Left ventricle myocardium inferior (tissue), 1 donor: Measurements from ENCODE around the gene PDILT. TPM values are rescaled to one million over a fixed set of nuclear protein-coding genes. Genes with fewer than 3 reads are reported as not detected.
"Not testable (repeated sequence)": the region's sequence is repeated elsewhere in the genome, so short reads cannot be mapped to it uniquely, and the experiment has no call there.

Source experiments
- DNase-seq: peaks from one replicate; pipeline ENCODE4 v3.0.0-alpha.2; 2020
- H3K27ac ChIP-seq: fragments of 200-600 bp; replicated peaks from 2 replicates; pipeline ENCODE4 v1.8.0; 2021
- H3K27me3 ChIP-seq: fragments of 200-600 bp; 2 replicates; pipeline ENCODE4 v1.8.0; 2021; ENCODE audit warnings: low read depth
- H3K36me3 ChIP-seq: fragments of 200-600 bp; 2 replicates; pipeline ENCODE4 v1.8.0; 2021
- H3K4me1 ChIP-seq: fragments of 200-600 bp; 2 replicates; pipeline ENCODE4 v1.8.0; 2021
- H3K4me3 ChIP-seq: fragments of 200-600 bp; 2 replicates; pipeline ENCODE4 v1.8.0; 2021; ENCODE audit warnings: mild to moderate bottlenecking, moderate library complexity
- H3K9me3 ChIP-seq: fragments of 200-600 bp; replicated peaks from 2 replicates; pipeline ENCODE4 v1.8.0; 2021
- intact Hi-C: fragments of 100-400 bp; cut with micrococcal nuclease; formaldehyde crosslinking; loops from one replicate; pipeline ENCODE4 v1.11.0; 2022
- total RNA-seq: library from RNA; stranded (reverse); fragmentation: NEBNext Ultra II Directional; extraction: Animal tissue kit (Norgen Biotek cat#: 25700); gene quantifications from one replicate; pipeline ENCODE4 v1.2.1, GENCODE V29; 2021
- TF ChIP-seq, protein P1 (sequence below): fragments of 200-600 bp; IDR thresholded peaks from 2 replicates; pipeline ENCODE4 v1.8.0; 2021; ENCODE audit warnings: antibody characterized with exemption, mild to moderate bottlenecking, borderline replicate concordance
- donor health status: DM: no; HTN: yes; CAD: no; lungs with severe emphysema.

PDILT gene
- total RNA-seq, 1 donor from 2014 or later = not detected

DNA sequence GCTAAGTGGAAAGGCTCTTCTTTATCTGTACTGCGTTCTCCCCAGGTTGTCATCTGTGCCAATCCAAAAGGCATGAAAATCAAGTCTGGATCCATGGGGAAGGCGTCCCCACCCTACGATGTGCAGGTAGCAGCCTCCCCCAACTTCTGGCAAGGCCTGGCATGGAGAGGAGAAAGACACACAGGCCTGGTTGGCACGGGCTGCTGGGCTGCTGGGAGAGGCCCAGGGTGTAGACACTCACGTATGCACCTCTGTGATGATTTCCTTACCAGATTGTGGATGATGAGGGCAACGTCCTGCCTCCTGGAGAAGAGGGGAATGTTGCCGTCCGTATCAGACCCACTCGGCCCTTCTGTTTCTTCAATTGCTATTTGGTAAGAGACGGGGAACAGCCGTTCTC lies 26.4 kb upstream of the PDILT start:
- no peaks in the 10 kb centered on the region for H3K9me3 ChIP-seq
- TF ChIP-seq, protein P1, sequence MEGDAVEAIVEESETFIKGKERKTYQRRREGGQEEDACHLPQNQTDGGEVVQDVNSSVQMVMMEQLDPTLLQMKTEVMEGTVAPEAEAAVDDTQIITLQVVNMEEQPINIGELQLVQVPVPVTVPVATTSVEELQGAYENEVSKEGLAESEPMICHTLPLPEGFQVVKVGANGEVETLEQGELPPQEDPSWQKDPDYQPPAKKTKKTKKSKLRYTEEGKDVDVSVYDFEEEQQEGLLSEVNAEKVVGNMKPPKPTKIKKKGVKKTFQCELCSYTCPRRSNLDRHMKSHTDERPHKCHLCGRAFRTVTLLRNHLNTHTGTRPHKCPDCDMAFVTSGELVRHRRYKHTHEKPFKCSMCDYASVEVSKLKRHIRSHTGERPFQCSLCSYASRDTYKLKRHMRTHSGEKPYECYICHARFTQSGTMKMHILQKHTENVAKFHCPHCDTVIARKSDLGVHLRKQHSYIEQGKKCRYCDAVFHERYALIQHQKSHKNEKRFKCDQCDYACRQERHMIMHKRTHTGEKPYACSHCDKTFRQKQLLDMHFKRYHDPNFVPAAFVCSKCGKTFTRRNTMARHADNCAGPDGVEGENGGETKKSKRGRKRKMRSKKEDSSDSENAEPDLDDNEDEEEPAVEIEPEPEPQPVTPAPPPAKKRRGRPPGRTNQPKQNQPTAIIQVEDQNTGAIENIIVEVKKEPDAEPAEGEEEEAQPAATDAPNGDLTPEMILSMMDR = no peak
- H3K4me1 ChIP-seq = no peaks in the 10 kb centered on the region
- intact Hi-C loops = no loop called here
- H3K4me3 ChIP-seq = no peak overlapping the region
- no peak for DNase-seq
- H3K27me3 ChIP-seq = no peaks in the 10 kb centered on the region
- H3K36me3 ChIP-seq = no peaks in the 10 kb centered on the region
- H3K27ac ChIP-seq = no peak overlapping the region

DNA sequence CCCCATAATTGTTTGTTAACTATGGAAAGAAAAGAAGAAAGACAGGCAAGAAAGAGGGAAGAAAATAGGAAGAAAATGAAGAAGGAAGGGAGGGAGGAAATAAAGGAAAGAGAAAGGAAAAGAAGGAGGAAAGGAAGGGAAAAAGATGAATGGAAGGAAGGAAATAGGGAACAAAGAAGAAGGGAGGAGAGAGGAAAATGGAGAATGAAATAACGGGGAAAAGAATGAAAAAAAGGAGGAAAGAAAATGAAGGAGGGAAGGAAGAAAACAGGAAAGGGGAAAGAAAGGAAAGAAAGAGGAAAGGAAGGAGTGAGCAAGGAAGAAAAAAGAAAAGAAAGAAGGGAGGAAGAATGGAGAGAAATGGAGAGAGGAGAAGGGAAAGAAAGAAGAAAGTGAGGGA lies 25.9 kb upstream of the PDILT start:
- H3K9me3 ChIP-seq, DNase-seq, H3K27ac ChIP-seq, H3K36me3 ChIP-seq, intact Hi-C loops, H3K4me3 ChIP-seq, H3K27me3 ChIP-seq, H3K4me1 ChIP-seq: not testable (repeated sequence)

DNA sequence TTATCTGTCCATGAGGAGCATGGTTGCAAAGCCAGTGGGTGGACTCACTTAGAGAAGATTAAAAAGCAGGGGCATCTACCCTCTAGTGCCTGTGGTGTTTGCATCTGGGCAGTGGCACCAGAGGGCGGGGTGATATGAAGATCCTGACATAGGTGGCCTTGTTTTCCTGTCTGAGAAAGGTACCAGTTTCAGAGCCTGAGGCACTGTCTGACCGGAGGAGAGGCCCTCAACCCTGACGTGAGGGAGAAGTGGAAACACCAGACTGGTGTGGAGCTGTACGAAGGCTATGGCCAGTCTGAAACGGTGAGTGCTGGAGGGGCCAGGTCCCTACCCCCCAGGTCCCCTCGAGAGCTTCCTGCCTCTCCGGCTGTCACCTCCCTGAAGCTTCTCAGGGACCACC lies 25.0 kb upstream of the PDILT start:
- H3K4me3 ChIP-seq, DNase-seq: not testable (repeated sequence)

DNA sequence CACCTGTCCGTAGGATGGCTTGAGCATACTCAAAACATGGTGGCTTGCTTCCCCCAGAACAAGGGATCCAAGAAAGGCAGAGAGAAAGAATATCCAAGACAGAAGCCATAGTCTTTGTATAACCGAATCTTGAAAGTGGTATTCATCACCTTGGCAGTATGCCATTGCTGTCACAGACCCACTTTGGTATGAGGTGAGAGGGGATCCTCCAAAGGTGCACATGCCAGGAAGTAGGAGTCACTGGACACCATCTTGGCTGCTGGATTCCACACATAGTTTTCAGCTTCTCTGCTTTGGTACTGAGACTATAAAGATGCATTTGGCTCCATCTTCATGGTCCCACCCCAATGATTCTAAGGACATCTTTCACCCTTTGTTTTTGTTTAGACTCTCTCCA lies 22.9 kb upstream of the PDILT start:
- H3K4me1 ChIP-seq, intact Hi-C loops, H3K27me3 ChIP-seq, H3K4me3 ChIP-seq, DNase-seq, H3K27ac ChIP-seq, H3K9me3 ChIP-seq, H3K36me3 ChIP-seq: not testable (repeated sequence)

More for the DNA sequence above, 25.0 kb upstream of the PDILT start:
- H3K36me3 ChIP-seq, intact Hi-C loops, H3K27me3 ChIP-seq, H3K4me1 ChIP-seq, H3K9me3 ChIP-seq, H3K27ac ChIP-seq: not testable (repeated sequence)

DNA sequence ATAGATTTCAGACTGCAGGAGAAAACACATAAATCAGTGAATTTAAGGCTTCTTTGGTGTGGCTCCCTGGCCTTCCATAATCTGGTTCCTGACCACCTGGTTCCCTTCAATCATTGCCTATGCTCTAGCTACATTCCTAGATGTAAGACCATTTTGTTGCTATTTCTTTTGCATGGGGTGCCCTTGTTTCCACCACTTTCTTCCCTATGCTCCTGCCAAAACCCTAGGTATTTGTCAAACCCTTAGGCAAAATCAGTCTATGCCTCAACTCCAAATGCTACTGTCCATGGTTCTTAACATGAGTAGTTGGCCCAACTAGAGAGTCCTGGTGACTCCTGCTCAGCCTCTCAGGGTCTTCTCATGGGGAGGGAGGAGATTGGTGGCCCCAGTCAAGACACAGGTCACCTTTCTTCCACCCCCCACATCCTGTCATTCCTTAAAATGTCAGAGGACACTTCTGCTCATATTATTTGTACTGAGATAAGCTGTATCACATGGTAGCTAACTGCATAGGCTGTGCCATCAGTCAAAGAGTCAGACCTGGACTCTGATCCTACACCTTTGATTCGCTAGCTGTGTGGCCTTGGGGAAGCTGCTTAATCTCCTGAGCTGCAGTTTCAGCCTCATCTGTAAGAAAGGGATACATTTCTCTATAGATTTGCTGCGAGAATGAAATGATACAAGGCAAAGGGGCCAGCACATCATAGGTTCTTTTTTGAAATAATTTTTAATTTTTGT lies 19.8 kb upstream of the PDILT start:
- Histone ChIP-seq H3K27me3 (no peaks in the 10 kb centered on the region), H3K4me1 (no peaks in the 10 kb centered on the region), H3K27ac (no peak overlapping the region), H3K4me3 (no peak overlapping the region), H3K9me3 (no peaks in the 10 kb centered on the region), H3K36me3 (no peaks in the 10 kb centered on the region)
- intact Hi-C loops = no loop called here
- TF ChIP-seq, protein P1 = no peak
- DNase-seq = no peak

DNA sequence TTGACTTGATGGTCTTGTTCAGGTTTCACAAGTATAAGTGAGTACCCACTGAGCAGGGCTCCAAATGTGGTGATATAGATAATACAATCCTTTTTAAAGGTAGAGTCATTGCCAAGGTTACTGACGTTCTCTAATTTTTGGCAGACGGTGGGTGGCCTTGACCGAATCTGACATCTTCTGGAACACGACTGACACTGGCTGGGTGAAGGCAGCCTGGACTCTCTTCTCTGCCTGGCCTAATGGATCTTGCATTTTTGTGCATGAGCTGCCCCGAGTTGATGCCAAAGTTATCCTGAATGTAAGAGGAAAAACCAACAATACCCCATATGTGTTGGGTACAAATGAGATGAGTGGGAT lies 19.2 kb upstream of the PDILT start:
- H3K27me3 ChIP-seq, H3K27ac ChIP-seq, H3K4me1 ChIP-seq, H3K36me3 ChIP-seq, DNase-seq, H3K4me3 ChIP-seq, H3K9me3 ChIP-seq, intact Hi-C loops: not testable (repeated sequence)

DNA sequence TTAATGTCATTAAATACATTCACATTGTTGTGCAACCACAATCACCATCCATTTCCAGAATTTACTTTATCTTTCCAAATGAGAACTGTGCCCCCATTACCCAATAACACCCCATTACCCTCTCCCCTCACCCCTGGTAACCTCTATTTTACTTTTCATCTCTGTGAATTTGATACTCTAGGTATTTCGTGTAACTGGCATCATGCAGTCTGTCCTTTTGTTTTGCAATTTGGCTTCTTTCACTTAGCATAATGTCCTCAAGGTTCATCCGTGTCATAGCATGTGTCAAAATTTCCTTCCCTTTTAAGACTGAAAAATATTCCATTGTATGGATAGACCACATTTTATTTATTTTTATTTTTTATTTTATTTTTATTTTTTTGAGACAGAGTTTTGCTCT lies 17.2 kb upstream of the PDILT start:
- H3K27ac ChIP-seq, intact Hi-C loops: not testable (repeated sequence)

DNA sequence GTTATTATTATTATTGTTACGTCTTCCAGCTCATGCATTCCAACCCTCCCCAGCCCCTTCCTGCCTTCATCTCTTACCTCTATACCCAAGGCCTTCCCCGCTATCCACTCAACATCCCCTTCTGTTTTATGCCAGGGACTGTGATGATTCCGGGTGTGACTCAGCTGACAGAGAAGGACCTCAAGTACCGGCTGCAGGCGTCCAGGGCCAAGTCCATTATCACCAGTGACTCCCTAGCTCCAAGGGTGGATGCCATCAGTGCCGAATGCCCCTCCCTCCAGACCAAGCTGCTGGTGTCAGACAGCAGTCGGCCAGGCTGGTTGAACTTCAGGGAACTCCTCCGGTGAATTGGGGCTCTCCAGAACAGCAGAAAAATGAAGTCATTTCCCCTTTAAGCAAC lies 14.6 kb upstream of the PDILT start:
- not testable (repeated sequence) for DNase-seq, H3K9me3 ChIP-seq

More for the DNA sequence above, 17.2 kb upstream of the PDILT start:
- not testable (repeated sequence) for H3K9me3 ChIP-seq, H3K27me3 ChIP-seq, H3K4me1 ChIP-seq, H3K36me3 ChIP-seq, DNase-seq, H3K4me3 ChIP-seq

DNA sequence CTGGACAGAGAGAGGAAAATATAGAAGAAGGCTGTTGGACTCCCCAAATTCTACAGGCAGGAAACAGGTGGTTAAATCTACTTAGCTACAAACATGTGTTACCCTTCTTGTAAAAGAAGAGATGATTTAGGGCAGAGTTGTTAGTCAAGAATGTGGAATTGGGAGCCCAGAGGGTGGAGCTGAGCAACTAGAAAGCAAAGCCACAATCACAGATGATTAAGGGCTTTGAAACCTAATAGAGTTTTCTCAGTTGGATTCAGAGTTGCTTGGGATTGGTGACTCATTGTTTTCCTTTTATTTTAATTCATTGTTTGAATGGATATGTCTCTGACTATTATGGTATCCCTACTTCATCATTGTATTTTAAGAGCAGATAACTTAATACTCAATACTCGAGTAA lies 11.0 kb upstream of the PDILT start:
- H3K4me3 ChIP-seq = no peak overlapping the region
- no peak overlapping the region for H3K27ac ChIP-seq
- TF ChIP-seq, protein P1 = no peak
- peaks cover 11% of the 10 kb centered on the region for H3K27me3 ChIP-seq
- no peak for DNase-seq
- no peaks in the 10 kb centered on the region for H3K4me1 ChIP-seq
- intact Hi-C loops = no loop called here
- no peaks in the 10 kb centered on the region for H3K36me3 ChIP-seq
- no peaks in the 10 kb centered on the region for H3K9me3 ChIP-seq

More for the DNA sequence above, 14.6 kb upstream of the PDILT start:
- H3K36me3 ChIP-seq, H3K4me1 ChIP-seq, H3K4me3 ChIP-seq, intact Hi-C loops, H3K27ac ChIP-seq: not testable (repeated sequence)
- H3K27me3 ChIP-seq = peaks cover 11% of the 10 kb centered on the region
